Measurements from ENCODE around the gene KLF3. TPM values are rescaled to one million over a fixed set of nuclear protein-coding genes. Genes with fewer than 3 reads are reported as not detected.

The KLF3 gene
- total and polyA plus RNA-seq, 9 of the 15 experiments (the other 6 are each of a cell fraction or from before 2014, with no cell fraction given), result 9.9 to 47.2 (median 18.1) TPM

- TF ChIP-seq, protein P1, sequence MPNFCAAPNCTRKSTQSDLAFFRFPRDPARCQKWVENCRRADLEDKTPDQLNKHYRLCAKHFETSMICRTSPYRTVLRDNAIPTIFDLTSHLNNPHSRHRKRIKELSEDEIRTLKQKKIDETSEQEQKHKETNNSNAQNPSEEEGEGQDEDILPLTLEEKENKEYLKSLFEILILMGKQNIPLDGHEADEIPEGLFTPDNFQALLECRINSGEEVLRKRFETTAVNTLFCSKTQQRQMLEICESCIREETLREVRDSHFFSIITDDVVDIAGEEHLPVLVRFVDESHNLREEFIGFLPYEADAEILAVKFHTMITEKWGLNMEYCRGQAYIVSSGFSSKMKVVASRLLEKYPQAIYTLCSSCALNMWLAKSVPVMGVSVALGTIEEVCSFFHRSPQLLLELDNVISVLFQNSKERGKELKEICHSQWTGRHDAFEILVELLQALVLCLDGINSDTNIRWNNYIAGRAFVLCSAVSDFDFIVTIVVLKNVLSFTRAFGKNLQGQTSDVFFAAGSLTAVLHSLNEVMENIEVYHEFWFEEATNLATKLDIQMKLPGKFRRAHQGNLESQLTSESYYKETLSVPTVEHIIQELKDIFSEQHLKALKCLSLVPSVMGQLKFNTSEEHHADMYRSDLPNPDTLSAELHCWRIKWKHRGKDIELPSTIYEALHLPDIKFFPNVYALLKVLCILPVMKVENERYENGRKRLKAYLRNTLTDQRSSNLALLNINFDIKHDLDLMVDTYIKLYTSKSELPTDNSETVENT (CRISPR knock-in tag; IDR thresholded peaks at IDR 0.05), result 0 out of 2 replicates have a peak, but pooled peaks have one; percentile 11
- TF ChIP-seq, protein P2, sequence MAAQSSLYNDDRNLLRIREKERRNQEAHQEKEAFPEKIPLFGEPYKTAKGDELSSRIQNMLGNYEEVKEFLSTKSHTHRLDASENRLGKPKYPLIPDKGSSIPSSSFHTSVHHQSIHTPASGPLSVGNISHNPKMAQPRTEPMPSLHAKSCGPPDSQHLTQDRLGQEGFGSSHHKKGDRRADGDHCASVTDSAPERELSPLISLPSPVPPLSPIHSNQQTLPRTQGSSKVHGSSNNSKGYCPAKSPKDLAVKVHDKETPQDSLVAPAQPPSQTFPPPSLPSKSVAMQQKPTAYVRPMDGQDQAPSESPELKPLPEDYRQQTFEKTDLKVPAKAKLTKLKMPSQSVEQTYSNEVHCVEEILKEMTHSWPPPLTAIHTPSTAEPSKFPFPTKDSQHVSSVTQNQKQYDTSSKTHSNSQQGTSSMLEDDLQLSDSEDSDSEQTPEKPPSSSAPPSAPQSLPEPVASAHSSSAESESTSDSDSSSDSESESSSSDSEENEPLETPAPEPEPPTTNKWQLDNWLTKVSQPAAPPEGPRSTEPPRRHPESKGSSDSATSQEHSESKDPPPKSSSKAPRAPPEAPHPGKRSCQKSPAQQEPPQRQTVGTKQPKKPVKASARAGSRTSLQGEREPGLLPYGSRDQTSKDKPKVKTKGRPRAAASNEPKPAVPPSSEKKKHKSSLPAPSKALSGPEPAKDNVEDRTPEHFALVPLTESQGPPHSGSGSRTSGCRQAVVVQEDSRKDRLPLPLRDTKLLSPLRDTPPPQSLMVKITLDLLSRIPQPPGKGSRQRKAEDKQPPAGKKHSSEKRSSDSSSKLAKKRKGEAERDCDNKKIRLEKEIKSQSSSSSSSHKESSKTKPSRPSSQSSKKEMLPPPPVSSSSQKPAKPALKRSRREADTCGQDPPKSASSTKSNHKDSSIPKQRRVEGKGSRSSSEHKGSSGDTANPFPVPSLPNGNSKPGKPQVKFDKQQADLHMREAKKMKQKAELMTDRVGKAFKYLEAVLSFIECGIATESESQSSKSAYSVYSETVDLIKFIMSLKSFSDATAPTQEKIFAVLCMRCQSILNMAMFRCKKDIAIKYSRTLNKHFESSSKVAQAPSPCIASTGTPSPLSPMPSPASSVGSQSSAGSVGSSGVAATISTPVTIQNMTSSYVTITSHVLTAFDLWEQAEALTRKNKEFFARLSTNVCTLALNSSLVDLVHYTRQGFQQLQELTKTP (IDR thresholded peaks at IDR 0.05; ENCODE audit: low read depth in 1 of 2, partially characterized antibody in 2 of 2), result peak in 1 of 2 experiments; percentile 74
- no peak for TF ChIP-seq GTF3C2 (IDR thresholded peaks at IDR 0.05; ENCODE audit: borderline replicate concordance, extremely low read depth, insufficient read length)
- TF ChIP-seq CHD2 (IDR thresholded peaks at IDR 0.05; ENCODE audit: low read depth, low read length), result no peak
- TF ChIP-seq MLLT1 (IDR thresholded peaks at IDR 0.05), result peak in 1 of 2 experiments; percentile 88; a peak in 2 of 4 replicates
- TF ChIP-seq TSC22D4 (tag; IDR thresholded peaks at IDR 0.05), result no peak
- TF ChIP-seq GATAD2B (IDR thresholded peaks at IDR 0.05; ENCODE audit: borderline replicate concordance), result no peak
- TF ChIP-seq ETV6 (IDR thresholded peaks at IDR 0.05; ENCODE audit: borderline replicate concordance in 1 of 2, low read depth in 2 of 2, low read length in 1 of 2), result no peak
- TF ChIP-seq ETV6 (CRISPR knock-in tag; IDR thresholded peaks at IDR 0.05; ENCODE audit: borderline replicate concordance), result no peak
- peak; percentile 34 for TF ChIP-seq PCBP1 (IDR thresholded peaks at IDR 0.05; ENCODE audit: low read depth, low read length, poor library complexity, severe bottlenecking)
- TF ChIP-seq FOXA3 (CRISPR knock-in tag; conservative IDR thresholded peaks at IDR 0.05 in 1 of 2, IDR thresholded peaks at IDR 0.05 in 1 of 2), result no peak
- no peak for TF ChIP-seq PHF20 (IDR thresholded peaks at IDR 0.05; ENCODE audit: partially characterized antibody)
- no peak for TF ChIP-seq BDP1 (IDR thresholded peaks at IDR 0.05; ENCODE audit: insufficient read depth, insufficient read length)
- no peak for TF ChIP-seq ZNF586 (CRISPR knock-in tag; conservative IDR thresholded peaks at IDR 0.05)
- no peak for TF ChIP-seq CBX3 (IDR thresholded peaks at IDR 0.05; ENCODE audit: borderline replicate concordance in 1 of 2, low read length in 2 of 2)
- no peak for TF ChIP-seq ZKSCAN3 (CRISPR knock-in tag; IDR thresholded peaks at IDR 0.05)
Measured at GRCh38 chr4:38664706-38665401, 855 bp downstream of the KLF3 start (continued).

Measured in K562 (cell line).